Gastroesophageal sphincter (tissue), 4 donors: ENCODE measurements around the gene DNAAF3. TPM values are rescaled to one million over a fixed set of nuclear protein-coding genes. Genes with fewer than 3 reads are reported as not detected.

Source experiments
- ATAC-seq: fragments of 150-250 bp; one replicate; pipeline ENCODE4 v1.9.1; 2016; ENCODE audit warnings: mild to moderate bottlenecking, moderate library complexity
- H3K27ac ChIP-seq, 4 donors: fragments of 200-600 bp; sonication (generic) in 3 of 4; 1 replicate in 3 of 4; 2 replicates in 1 of 4; pipeline ENCODE4 v1.5.1; 2016 to 2019
- H3K27me3 ChIP-seq: fragments of 200-600 bp; sonication (generic); one replicate; pipeline ENCODE4 v1.5.1; 2019
- H3K36me3 ChIP-seq, 2 donors: fragments of 200-600 bp; sonication (generic); one replicate each; pipeline ENCODE4 v1.5.1; 2019; ENCODE audit warnings: control low read depth in 1 of 2
- H3K4me1 ChIP-seq, 3 donors: fragments of 200-600 bp; sonication (generic); 1 replicate in 2 of 3; 2 replicates in 1 of 3; pipeline ENCODE4 v1.5.1; 2016 to 2019; ENCODE audit warnings: control low read depth in 2 of 3
- H3K4me3 ChIP-seq, 2 donors: fragments of 200-600 bp; sonication (generic); one replicate each; pipeline ENCODE4 v1.5.1; 2019; ENCODE audit warnings: mild to moderate bottlenecking in 1 of 2, moderate library complexity in 1 of 2
- H3K9me3 ChIP-seq, 3 donors: fragments of 200-600 bp; sonication (generic); one replicate each; pipeline ENCODE4 v1.5.1; 2017 to 2019; ENCODE audit warnings: control low read depth in 2 of 3
- EP300 ChIP-seq: sonication (generic); formaldehyde crosslinking; IDR thresholded peaks from one replicate; pipeline ENCODE4 v1.6.1; 2017; ENCODE audit warnings: antibody characterized with exemption, mild to moderate bottlenecking
- POLR2A ChIP-seq, 2 donors: fragments of 450-650 bp; IDR thresholded peaks; one replicate each; pipeline ENCODE4 v1.6.1; 2017; ENCODE audit warnings: antibody characterized with exemption in 2 of 2, mild to moderate bottlenecking in 2 of 2, moderate library complexity in 1 of 2
- POLR2AphosphoS5 ChIP-seq: sonication (generic); formaldehyde crosslinking; IDR thresholded peaks from one replicate; pipeline ENCODE4 v1.6.1; 2017; ENCODE audit warnings: antibody characterized with exemption
- WGBS, 2 donors: methylation state at CpG; one replicate each; pipeline ENCODE4 v1.1.5; 2018; ENCODE audit warnings: low coverage in 1 of 2; 5-methylcytosine and 5-hydroxymethylcytosine counted together
- total RNA-seq, 4 donors: library from RNA; depleted of rRNA; stranded (reverse); fragments of >200 nt; gene quantifications; one replicate each; pipeline ENCODE4 v1.1.0, GENCODE V29; 2016
- TF ChIP-seq, protein P1 (sequence below), 4 experiments: fragments of 200-600 bp in 2 of 4; fragments of 450-650 bp in 2 of 4; sonication (generic) in 1 of 4; IDR thresholded peaks; one replicate each; pipeline ENCODE4 v1.5.1; 2017 to 2019; ENCODE audit warnings: antibody characterized with exemption in 4 of 4, mild to moderate bottlenecking in 2 of 4, moderate library complexity in 2 of 4

The DNAAF3 gene
- total RNA-seq, 4 donors from 2014 or later: 0.42 to 0.52 TPM; not detected in 2

DNA sequence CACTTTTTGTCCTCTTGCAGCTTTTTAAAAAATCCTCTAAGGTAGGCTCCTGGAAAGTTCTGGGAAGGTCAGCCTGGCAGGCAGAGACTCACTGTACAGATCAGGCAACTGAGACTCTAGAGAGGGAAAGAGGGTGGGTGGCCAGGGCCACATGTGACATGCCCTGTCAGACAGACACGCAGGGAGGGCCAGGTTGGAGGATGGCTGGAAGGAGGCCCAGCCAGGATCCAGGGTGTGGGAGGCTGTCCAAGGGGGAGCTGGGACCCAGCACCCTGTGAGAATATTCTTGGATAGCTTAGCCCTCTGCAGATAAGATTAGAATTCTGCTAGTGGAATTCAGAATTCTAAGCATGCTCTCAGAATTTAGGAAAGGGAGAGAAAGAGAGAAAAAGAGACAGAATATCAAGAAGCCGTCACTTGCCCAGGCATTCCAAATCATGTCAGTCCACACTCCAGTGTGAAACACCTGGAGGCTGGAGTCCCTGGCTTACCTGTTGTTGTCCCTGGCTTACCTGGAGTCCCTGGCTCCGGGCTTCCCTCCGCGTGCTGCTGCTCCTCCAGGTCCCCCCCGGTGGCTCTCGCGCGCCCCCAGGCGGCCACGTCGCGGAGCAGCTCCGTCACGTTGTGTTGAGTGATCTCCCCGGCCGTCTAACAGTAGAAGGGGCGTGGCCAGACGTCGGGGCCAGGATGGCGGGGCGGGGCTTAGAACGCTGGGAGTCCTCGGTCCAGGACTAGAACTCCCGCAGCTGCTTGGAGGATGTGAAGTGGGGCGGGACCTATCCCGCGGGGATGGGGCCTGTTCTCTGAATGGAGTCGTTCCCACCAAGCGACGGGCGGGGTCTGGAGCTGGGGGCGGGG lies 6.1 kb downstream of the DNAAF3 start:
- Histone ChIP-seq H3K9me3 (no peaks in the 10 kb centered on the region), H3K27ac (no peak overlapping the region), H3K36me3 (no peaks in the 10 kb centered on the region), H3K4me3 (no peak overlapping the region), H3K27me3 (peaks cover 100% of the 10 kb centered on the region), H3K4me1 (peaks cover 0 to 31% (median 0%) of the 10 kb centered on the region in 3 donors)
- WGBS, 2 donors: 50% methylated on average over 1 of the region's 33 CpGs; no CpG with 5 or more reads in 1 of the 2 donors
- no peak for TF ChIP-seq EP300
- no peak for TF ChIP-seq POLR2A (IDR thresholded peaks at IDR 0.05)
- TF ChIP-seq, protein P1, sequence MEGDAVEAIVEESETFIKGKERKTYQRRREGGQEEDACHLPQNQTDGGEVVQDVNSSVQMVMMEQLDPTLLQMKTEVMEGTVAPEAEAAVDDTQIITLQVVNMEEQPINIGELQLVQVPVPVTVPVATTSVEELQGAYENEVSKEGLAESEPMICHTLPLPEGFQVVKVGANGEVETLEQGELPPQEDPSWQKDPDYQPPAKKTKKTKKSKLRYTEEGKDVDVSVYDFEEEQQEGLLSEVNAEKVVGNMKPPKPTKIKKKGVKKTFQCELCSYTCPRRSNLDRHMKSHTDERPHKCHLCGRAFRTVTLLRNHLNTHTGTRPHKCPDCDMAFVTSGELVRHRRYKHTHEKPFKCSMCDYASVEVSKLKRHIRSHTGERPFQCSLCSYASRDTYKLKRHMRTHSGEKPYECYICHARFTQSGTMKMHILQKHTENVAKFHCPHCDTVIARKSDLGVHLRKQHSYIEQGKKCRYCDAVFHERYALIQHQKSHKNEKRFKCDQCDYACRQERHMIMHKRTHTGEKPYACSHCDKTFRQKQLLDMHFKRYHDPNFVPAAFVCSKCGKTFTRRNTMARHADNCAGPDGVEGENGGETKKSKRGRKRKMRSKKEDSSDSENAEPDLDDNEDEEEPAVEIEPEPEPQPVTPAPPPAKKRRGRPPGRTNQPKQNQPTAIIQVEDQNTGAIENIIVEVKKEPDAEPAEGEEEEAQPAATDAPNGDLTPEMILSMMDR (IDR thresholded peaks at IDR 0.05): peak in 3 of 4 experiments; percentile 52 to 79 (median 70)
- ATAC-seq: peak; percentile 75

DNA sequence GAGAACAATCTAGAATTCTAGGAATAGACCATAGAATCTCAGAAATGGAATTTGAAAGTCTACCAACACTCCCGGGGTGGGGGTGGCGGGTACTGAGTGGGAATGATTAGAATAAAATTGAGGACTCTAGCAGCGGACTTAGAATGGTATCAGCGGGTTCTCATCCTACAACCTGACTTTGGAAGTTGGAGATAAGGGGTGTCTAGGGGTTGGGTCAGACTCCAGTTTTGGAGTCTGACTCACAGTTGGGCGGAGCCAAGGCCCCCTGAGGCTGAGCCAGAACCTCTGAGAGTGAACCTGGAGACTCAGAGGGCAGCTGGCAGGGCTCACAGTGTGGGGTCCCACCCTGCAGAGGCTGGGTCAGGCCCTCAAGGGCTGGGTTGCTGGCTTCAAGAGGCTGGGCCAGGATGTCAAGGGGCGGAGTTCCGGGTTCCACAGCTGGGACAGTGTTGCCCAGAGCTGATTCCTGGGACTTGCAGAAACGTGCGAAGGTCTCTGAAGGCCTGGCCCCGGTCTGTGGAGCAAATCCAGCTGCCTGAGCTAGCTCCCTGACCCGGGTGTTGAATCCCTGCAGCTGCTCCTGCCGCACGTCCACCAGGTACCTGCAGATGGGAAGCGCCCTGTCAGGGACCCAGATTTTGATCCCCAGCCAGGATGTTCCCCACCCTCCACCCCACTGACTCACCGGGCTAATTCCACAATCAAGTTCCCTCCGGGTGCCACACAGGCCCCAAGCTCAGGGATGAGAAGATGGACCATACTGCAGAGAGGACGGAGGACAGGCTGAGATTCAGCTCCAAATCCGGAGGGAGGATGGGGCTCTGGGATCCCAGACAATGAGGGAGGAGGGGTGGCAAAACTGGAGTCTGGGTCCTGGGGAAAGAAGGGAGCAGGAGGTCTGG lies 7.3 kb downstream of the DNAAF3 start:
- WGBS, 2 donors: 37% methylated on average over 2 of the region's 18 CpGs; no CpG with 5 or more reads in 1 of the 2 donors
- Histone ChIP-seq H3K27ac (no peak overlapping the region), H3K27me3 (peaks cover 100% of the 10 kb centered on the region), H3K4me1 (peaks cover 0 to 31% (median 0%) of the 10 kb centered on the region in 3 donors), H3K4me3 (no peak overlapping the region), H3K36me3 (no peaks in the 10 kb centered on the region), H3K9me3 (no peaks in the 10 kb centered on the region)
- ATAC-seq: peak; percentile 66
- TF ChIP-seq POLR2A (IDR thresholded peaks at IDR 0.05) (no peak), POLR2AphosphoS5 (no peak), EP300 (no peak)
- TF ChIP-seq, protein P1 (IDR thresholded peaks at IDR 0.05): no peak

DNA sequence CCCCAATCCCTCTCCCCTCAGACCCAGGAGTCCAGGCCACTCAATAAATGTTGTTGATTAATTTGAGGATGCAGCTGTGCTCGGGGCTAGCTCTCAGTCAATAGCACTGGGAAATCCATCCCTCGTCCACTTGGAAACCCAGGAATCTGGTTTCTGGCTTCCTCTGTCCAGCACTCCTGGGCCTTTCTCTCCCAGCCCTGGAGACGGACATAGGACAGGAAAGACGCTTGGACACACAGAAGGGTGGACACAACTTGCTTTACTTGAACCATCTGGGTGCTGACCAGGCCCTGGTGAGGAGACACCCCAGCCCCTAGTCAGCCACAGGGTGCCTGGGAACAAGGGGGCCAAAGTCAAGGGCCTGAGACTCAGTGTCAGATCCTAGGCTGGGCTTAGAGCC lies 8.0 kb downstream of the DNAAF3 start:
- Histone ChIP-seq H3K9me3 (no peaks in the 10 kb centered on the region), H3K27ac (no peak overlapping the region), H3K36me3 (no peaks in the 10 kb centered on the region), H3K4me3 (no peak overlapping the region), H3K4me1 (peaks cover 0 to 31% (median 0%) of the 10 kb centered on the region in 3 donors), H3K27me3 (peaks cover 100% of the 10 kb centered on the region)
- no peak for TF ChIP-seq POLR2A (IDR thresholded peaks at IDR 0.05)
- WGBS, 2 donors: no CpG with 5 or more reads among the region's 4 CpGs
- no peak for ATAC-seq

DNA sequence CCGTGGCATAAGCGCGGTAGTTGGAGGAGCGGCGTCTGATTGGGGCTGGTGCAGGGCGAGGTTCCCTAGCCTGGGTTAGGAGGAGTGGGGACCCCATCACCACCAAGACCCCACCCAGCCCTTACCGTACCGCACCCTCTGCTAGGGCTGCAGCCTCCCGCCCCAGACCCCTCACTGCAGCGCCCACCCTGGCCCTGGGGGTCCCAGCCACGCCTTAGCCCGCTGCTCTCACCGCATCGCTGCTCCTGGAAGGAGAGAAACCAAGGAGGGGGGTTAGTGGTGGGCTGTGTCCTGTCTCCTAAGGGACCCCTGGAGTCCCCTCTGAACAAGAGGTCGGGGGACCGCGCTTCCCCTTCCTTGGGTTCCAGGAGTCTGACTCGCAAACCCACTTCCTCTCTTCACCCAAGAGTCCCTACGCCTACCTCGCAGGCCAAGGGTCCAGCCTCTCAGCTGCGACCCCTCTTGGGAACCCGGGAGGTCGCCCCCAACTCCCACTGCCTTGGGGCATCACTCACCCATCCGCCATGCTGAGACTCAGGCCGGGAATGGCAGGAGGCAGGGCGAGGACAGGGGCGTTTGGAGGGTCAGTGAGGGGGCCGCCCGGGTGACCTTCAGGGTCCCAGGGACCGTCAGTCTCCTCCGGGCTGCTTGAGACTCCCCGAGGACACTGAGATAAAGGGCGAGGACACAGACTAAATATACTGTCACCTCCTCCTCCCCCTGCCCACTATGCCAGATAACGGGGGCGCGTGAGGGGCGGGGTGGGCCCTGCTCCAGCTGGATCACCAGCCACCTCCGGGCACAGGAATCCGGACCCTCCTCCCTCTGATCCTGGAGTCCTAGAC lies 9.1 kb downstream of the DNAAF3 start, which contains the start of gene TNNI3:
TNNI3 (minus strand) TSS at position 669 of the 845 bp plus-strand sequence; CDS start at position 526, 143 bp downstream.
- peak within 1 kb of the TSS in 1 of 2 donors; percentile 6 for H3K4me3 ChIP-seq
- no peak for ATAC-seq
- H3K27me3 ChIP-seq: peaks cover 100% of the 10 kb centered on the region
- H3K27ac ChIP-seq: no peak within 1 kb of the TSS
- TF ChIP-seq, protein P1 (IDR thresholded peaks at IDR 0.05): no peak
- TF ChIP-seq POLR2A (IDR thresholded peaks at IDR 0.05): no peak
- TF ChIP-seq EP300: no peak
- no peak for TF ChIP-seq POLR2AphosphoS5
- peaks cover 0 to 31% (median 0%) of the 10 kb centered on the region in 3 donors for H3K4me1 ChIP-seq
- 36% methylated on average over 7 of the region's 39 CpGs; no CpG with 5 or more reads in 1 of the 2 donors for WGBS, 2 donors
- H3K36me3 ChIP-seq: no peaks in the 10 kb centered on the region
- H3K9me3 ChIP-seq: no peaks in the 10 kb centered on the region
